Measurements from ENCODE around the gene RHOB.
"Not testable (repeated sequence)": the region's sequence is repeated elsewhere in the genome, so short reads cannot be mapped to it uniquely, and the experiment has no call there.

RHOB gene

DNA sequence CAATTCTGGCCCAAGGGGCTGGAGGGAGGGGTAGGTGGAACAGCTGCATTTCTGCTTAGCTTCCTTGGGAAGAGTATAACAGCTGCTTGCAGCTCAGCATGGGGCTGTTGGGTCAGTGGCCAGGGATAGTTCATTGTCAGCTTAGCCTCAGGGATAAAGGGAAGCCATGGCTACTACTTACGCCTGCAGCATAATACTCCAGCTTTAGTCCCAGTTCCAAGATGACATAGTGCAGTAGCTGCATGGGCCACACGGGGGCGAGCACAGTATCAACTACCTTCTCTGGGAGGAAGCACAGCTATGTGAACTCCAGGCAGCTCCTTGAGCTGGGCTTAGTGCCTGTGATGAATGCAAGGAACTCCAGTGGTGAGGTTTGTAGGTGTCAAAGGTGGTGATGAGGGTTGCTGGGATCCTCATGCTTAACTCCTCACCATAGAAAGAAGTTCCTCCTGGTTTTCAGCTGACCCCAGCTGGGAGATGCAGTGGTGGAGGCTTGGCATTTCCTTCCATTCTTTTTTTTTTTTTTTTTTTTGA lies 35.4 kb upstream of the RHOB start:
- Histone ChIP-seq H3K4me3 (ENCODE audit: low read depth, low read length) (no peak overlapping the region), H3K27ac (ENCODE audit: low read depth, low read length) (no peak overlapping the region), H3K9me3 (ENCODE audit: control insufficient read depth, insufficient read depth, low read length) (peaks cover 5% of the 10 kb centered on the region; the same call in 1 of the 2 replicates), H3K9ac (ENCODE audit: low read depth, low read length) (no peak overlapping the region), H3K27me3 (ENCODE audit: control insufficient read depth, insufficient read depth, low read length) (no peaks in the 10 kb centered on the region), H3K36me3 (ENCODE audit: control insufficient read depth, insufficient read depth, low read length) (no peaks in the 10 kb centered on the region), H3K4me1 (ENCODE audit: control insufficient read depth, insufficient read depth, low read length) (no peaks in the 10 kb centered on the region)

DNA sequence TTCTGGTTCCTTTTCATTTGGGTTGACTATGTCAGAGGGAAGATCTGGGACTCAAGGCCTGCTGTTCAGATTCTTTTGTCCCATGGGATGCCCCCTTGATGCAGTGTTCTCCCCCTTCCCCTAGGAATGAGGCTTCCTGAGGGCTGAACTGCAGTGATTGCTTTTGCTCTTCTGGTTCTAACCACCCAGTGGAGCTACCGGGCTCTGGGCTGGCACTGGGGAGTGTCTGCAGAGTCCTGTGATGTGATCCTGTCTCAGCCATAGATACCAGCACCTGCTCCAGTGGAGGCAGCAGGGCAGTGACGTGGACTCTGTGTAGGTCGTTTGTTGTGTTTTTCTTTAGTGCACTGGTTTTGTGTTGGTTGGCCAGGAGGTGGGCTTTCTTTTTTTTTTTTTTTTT lies 32.1 kb upstream of the RHOB start:
- no peak overlapping the region for H3K27ac ChIP-seq (ENCODE audit: low read depth, low read length)
- H3K4me3 ChIP-seq (ENCODE audit: low read depth, low read length): no peak overlapping the region

DNA sequence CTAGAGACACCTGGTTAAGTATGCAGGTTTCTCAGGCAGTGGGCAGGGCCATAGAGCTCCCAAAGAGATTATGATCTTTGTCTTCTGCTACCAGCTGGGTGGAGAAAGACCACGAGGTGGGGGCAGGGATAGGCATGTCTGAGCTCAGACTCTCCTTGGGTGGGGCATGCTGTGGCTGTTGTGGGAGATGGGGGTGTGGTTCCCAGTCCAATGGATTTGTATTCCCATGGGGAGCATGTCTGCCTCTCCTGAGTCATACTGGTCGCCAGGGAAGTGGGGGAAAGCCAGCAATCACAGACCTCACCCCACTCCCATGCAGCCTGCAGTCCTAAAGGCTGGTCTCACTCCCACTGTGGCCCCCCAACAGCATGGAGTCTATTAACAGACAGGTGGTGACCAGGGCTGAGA lies 31.4 kb upstream of the RHOB start:
- Histone ChIP-seq H3K27ac (ENCODE audit: low read depth, low read length) (no peak overlapping the region), H3K9ac (ENCODE audit: low read depth, low read length) (no peak overlapping the region), H3K4me3 (ENCODE audit: low read depth, low read length) (no peak overlapping the region), H3K36me3 (ENCODE audit: control insufficient read depth, insufficient read depth, low read length) (no peaks in the 10 kb centered on the region), H3K9me3 (ENCODE audit: control insufficient read depth, insufficient read depth, low read length) (no peaks in the 10 kb centered on the region), H3K27me3 (ENCODE audit: control insufficient read depth, insufficient read depth, low read length) (no peaks in the 10 kb centered on the region), H3K4me1 (ENCODE audit: control insufficient read depth, insufficient read depth, low read length) (no peaks in the 10 kb centered on the region)

More for the DNA sequence above, 32.1 kb upstream of the RHOB start:
- Histone ChIP-seq H3K4me1 (ENCODE audit: control insufficient read depth, insufficient read depth, low read length) (no peaks in the 10 kb centered on the region), H3K9me3 (ENCODE audit: control insufficient read depth, insufficient read depth, low read length) (no peaks in the 10 kb centered on the region; the same call in 1 of the 2 replicates), H3K27me3 (ENCODE audit: control insufficient read depth, insufficient read depth, low read length) (no peaks in the 10 kb centered on the region), H3K9ac (ENCODE audit: low read depth, low read length) (no peak overlapping the region), H3K36me3 (ENCODE audit: control insufficient read depth, insufficient read depth, low read length) (no peaks in the 10 kb centered on the region)

DNA sequence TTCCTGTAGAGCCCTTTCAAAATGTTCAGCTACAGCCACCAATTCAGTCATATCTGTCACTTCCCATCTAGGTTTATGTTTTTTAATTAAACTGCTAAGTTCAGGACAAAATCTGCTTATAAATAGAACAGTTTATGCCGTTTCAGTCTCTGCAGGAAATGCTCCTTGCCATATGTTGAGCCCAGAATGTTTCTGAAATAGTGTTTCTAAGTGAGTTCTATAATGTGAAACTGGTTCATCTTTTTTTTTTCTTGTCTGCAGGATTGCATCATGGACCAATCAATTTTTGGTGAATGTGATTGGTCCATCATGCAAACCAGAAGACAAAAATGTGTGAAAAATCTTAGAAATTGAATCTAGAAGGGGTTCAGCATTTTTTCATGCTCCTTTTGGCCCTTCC lies 30.2 kb upstream of the RHOB start:
- H3K4me1 ChIP-seq (ENCODE audit: control insufficient read depth, insufficient read depth, low read length): no peaks in the 10 kb centered on the region
- no peak overlapping the region for H3K9ac ChIP-seq (ENCODE audit: low read depth, low read length)
- no peaks in the 10 kb centered on the region for H3K36me3 ChIP-seq (ENCODE audit: control insufficient read depth, insufficient read depth, low read length)
- H3K27me3 ChIP-seq (ENCODE audit: control insufficient read depth, insufficient read depth, low read length): no peaks in the 10 kb centered on the region
- no peaks in the 10 kb centered on the region for H3K9me3 ChIP-seq (ENCODE audit: control insufficient read depth, insufficient read depth, low read length)
- no peak overlapping the region for H3K27ac ChIP-seq (ENCODE audit: low read depth, low read length)
- no peak overlapping the region for H3K4me3 ChIP-seq (ENCODE audit: low read depth, low read length)

DNA sequence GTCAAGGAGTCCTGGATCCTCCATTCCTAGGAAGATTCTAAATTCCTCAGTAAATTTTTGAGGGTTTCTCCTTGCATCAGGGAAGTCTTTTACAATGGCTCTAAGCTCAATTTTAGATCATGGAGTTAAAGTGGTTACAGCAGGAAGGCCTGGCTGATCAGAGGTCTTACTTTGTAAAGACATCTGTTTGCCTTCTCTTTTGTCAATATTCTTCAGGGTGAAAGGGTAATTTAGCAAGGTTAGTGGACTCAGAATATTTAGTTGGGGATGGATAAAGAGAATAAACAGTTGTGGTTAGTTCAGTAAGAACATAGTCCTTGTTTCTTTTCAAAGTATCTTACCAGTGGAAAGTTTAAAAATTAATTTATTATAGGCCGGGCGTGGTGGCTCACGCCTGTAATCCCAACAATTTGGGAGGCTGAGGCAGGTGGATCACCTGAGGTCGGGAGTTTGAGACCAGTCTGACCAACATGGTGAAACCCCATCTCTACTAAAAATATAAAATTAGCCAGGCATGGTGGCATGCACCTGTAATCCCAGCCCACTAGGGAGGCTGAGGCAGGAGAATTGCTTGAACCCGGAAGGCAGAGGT lies 29.5 kb upstream of the RHOB start:
- H3K4me3 ChIP-seq (ENCODE audit: low read depth, low read length); H3K36me3 ChIP-seq (ENCODE audit: control insufficient read depth, insufficient read depth, low read length); H3K9ac ChIP-seq (ENCODE audit: low read depth, low read length); H3K9me3 ChIP-seq (ENCODE audit: control insufficient read depth, insufficient read depth, low read length); H3K27ac ChIP-seq (ENCODE audit: low read depth, low read length); H3K4me1 ChIP-seq (ENCODE audit: control insufficient read depth, insufficient read depth, low read length); H3K27me3 ChIP-seq (ENCODE audit: control insufficient read depth, insufficient read depth, low read length): not testable (repeated sequence)

DNA sequence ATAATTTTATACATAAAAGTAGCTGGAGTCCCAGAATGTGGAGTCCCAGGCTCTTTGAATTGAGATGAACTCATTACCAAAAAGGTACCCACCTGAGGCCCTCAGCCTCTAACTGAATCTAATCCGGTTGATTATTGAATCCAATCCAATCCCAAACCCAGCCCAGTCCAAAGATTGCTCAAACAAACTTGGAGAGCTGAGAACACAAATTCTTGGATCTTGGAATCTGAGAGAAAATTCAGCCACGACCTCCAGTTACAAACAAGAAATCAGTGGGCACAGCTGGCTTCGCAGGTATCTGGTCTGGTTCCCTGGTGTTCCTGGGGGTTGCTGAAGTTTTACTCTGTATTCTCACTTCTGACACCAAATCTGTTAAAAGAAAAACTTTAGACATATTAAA lies 28.4 kb upstream of the RHOB start:
- Histone ChIP-seq H3K36me3 (ENCODE audit: control insufficient read depth, insufficient read depth, low read length) (no peaks in the 10 kb centered on the region), H3K9me3 (ENCODE audit: control insufficient read depth, insufficient read depth, low read length) (no peaks in the 10 kb centered on the region), H3K4me3 (ENCODE audit: low read depth, low read length) (no peak overlapping the region), H3K9ac (ENCODE audit: low read depth, low read length) (no peak overlapping the region), H3K27ac (ENCODE audit: low read depth, low read length) (no peak overlapping the region), H3K4me1 (ENCODE audit: control insufficient read depth, insufficient read depth, low read length) (no peaks in the 10 kb centered on the region), H3K27me3 (ENCODE audit: control insufficient read depth, insufficient read depth, low read length) (no peaks in the 10 kb centered on the region)

DNA sequence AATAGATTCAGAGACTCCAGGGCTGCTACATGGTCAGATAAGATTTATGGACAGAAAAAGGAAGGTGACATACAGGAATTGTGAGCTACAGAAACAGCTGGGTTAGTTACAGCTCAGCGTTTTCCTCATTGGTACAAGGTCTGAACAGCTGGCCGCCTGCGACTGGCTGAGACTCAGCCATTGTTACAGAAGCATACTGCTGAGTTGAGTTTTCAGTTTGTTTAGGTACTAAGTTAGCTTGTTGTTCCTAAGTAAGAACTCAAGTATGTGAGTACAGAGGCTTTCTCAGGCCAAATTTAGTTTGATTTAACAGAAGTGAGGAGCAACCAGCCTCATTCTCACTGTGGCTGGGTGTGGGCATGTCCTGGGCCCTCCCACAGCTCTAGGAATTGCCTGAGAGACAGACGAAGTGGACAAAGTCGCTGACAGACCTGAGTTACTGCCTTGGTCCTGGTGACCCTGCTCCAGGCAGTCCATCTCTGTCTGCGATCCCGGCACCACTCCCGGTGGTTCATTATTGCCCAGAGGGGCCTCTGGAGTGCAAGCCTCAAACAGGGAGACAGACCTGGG lies 27.8 kb upstream of the RHOB start:
- H3K36me3 ChIP-seq (ENCODE audit: control insufficient read depth, insufficient read depth, low read length): no peaks in the 10 kb centered on the region
- H3K9me3 ChIP-seq (ENCODE audit: control insufficient read depth, insufficient read depth, low read length): no peaks in the 10 kb centered on the region
- no peak overlapping the region for H3K9ac ChIP-seq (ENCODE audit: low read depth, low read length)
- H3K4me3 ChIP-seq (ENCODE audit: low read depth, low read length): no peak overlapping the region
- H3K27ac ChIP-seq (ENCODE audit: low read depth, low read length): no peak overlapping the region
- no peaks in the 10 kb centered on the region for H3K4me1 ChIP-seq (ENCODE audit: control insufficient read depth, insufficient read depth, low read length)
- H3K27me3 ChIP-seq (ENCODE audit: control insufficient read depth, insufficient read depth, low read length): no peaks in the 10 kb centered on the region

DNA sequence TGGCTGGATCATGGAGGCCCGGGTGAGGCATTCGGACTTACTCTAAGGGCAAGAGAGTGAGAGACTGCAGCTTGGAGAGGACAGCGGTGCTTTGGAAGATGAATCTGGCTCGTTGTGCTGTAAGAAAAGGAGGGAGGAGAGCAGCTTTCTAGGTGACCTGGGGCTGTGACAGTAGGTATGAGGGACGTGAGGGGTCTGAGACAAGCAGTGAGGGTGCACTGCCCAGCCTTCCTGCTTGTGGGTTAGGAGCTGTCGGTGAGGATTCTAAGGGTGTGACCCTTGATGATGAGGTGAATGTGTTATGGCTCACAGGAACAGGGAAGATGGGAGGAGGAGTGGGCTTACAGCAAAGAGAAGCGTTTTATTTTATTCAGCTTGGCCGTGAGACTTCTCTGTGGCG lies 27.1 kb upstream of the RHOB start:
- H3K4me3 ChIP-seq (ENCODE audit: low read depth, low read length): no peak overlapping the region
- H3K36me3 ChIP-seq (ENCODE audit: control insufficient read depth, insufficient read depth, low read length): no peaks in the 10 kb centered on the region
- no peaks in the 10 kb centered on the region for H3K4me1 ChIP-seq (ENCODE audit: control insufficient read depth, insufficient read depth, low read length)
- H3K9ac ChIP-seq (ENCODE audit: low read depth, low read length): no peak overlapping the region
- no peaks in the 10 kb centered on the region for H3K9me3 ChIP-seq (ENCODE audit: control insufficient read depth, insufficient read depth, low read length)
- no peak overlapping the region for H3K27ac ChIP-seq (ENCODE audit: low read depth, low read length)
- no peaks in the 10 kb centered on the region for H3K27me3 ChIP-seq (ENCODE audit: control insufficient read depth, insufficient read depth, low read length)

DNA sequence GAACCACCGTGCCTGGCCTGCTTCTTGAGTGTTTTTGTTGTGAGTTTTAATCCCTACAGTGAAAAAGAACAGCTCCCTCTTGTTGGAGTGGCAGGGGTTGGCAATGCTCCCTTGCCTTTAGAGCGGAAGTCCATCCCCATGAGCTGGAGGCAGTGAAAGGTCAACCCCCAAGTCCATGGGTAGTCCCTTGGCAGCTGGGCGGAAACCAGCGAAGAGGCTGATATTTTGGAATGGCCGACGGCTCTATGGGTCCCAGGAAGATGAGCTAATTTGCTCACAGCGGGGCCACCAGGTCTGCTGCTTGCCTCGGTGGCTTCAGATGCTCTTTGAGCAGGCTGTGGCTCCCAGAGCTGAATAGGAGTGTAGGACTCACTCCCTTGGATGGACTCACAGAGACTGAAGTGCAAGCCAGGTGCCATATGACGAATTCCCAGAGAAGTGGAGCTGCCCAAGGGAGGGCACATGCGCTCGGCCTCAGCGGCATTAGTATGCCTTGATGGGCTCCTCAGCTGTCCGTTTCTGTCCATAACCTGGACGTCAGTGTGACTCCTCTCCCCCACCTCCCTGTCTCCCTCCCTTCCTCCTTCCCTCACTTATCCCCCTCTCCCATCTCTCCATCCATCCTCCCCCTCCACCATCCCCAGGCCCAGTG lies 25.4 kb upstream of the RHOB start:
- Histone ChIP-seq H3K27me3 (ENCODE audit: control insufficient read depth, insufficient read depth, low read length) (no peaks in the 10 kb centered on the region), H3K36me3 (ENCODE audit: control insufficient read depth, insufficient read depth, low read length) (no peaks in the 10 kb centered on the region), H3K27ac (ENCODE audit: low read depth, low read length) (no peak overlapping the region), H3K9me3 (ENCODE audit: control insufficient read depth, insufficient read depth, low read length) (no peaks in the 10 kb centered on the region), H3K4me3 (ENCODE audit: low read depth, low read length) (no peak overlapping the region), H3K4me1 (ENCODE audit: control insufficient read depth, insufficient read depth, low read length) (no peaks in the 10 kb centered on the region), H3K9ac (ENCODE audit: low read depth, low read length) (no peak overlapping the region)

DNA sequence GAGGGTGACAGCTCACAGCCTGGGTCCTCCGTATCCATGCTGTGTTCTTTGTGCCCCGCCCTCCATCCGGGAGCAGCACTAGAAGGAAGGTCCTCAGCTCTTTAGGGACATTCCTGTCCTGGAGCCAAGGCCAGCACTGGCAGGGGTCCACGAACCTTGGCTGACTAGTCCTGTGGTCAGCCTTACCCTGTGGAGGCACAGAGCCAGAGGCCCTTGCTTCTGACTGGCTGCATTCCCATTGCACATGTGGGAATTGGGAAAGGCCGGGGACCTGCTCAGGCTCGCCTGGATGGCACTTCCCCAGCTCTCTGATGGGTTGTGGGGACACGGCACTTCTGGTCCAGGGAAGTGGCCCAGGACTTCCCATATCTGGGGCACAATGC lies 24.9 kb upstream of the RHOB start:
- Histone ChIP-seq H3K27ac (ENCODE audit: low read depth, low read length) (no peak overlapping the region), H3K4me1 (ENCODE audit: control insufficient read depth, insufficient read depth, low read length) (no peaks in the 10 kb centered on the region), H3K4me3 (ENCODE audit: low read depth, low read length) (no peak overlapping the region), H3K9ac (ENCODE audit: low read depth, low read length) (no peak overlapping the region), H3K9me3 (ENCODE audit: control insufficient read depth, insufficient read depth, low read length) (no peaks in the 10 kb centered on the region), H3K27me3 (ENCODE audit: control insufficient read depth, insufficient read depth, low read length) (no peaks in the 10 kb centered on the region), H3K36me3 (ENCODE audit: control insufficient read depth, insufficient read depth, low read length) (no peaks in the 10 kb centered on the region)

DNA sequence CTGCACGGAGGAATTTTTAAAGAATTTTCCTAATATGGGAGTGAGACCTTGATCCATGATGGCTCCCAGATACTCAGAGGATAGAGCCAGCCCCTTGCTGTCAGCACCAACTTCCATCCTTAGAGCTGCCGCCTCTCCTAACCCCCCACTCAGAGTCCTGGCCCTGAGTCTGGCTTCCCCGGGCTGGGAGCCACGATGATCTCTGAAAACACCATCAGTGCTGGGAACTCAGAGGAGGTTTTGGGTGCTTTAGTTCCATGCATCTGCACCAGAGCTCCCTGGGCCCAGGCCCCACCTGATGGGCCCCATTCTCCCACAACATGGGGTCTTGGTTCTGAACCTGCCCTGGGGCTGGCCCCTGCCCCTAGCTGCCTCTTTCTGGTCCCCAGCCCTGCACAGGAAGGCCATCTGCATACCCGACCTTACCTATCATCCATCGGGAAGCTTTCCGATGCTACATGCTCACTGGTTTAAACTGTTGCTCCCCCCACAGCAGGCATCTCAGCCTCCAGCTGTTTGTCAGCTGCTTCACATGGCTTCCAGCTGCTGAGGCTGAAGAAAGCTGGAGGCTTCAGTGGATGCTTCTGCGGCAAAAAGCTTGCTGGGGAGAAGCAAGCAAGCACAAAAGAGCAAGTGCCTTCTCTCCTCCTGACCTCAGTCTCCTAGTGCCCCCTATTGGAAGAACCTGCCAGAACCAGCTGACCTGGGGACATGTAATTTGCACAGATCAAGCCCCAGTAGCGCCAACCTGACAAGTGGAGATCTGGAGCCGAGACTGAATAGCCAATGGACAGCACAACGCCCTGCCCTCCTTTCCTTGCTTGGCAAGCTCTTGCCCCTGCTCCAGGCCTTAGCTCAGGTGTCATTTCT lies 24.2 kb upstream of the RHOB start:
- no peaks in the 10 kb centered on the region for H3K27me3 ChIP-seq (ENCODE audit: control insufficient read depth, insufficient read depth, low read length)
- H3K36me3 ChIP-seq (ENCODE audit: control insufficient read depth, insufficient read depth, low read length): no peaks in the 10 kb centered on the region
- no peak overlapping the region for H3K27ac ChIP-seq (ENCODE audit: low read depth, low read length)
- H3K9ac ChIP-seq (ENCODE audit: low read depth, low read length): no peak overlapping the region
- H3K4me3 ChIP-seq (ENCODE audit: low read depth, low read length): no peak overlapping the region
- no peaks in the 10 kb centered on the region for H3K4me1 ChIP-seq (ENCODE audit: control insufficient read depth, insufficient read depth, low read length)
- no peaks in the 10 kb centered on the region for H3K9me3 ChIP-seq (ENCODE audit: control insufficient read depth, insufficient read depth, low read length)

All from HUES48 (cell line).